Activated CD8-positive, alpha-beta memory T cell treated with anti-CD3 and anti-CD28 coated beads, Interleukin-2, amount 10 ng/mL, durations not matched to agents 7 days and 5 days (primary cell): ENCODE results near the gene ACAP3. TPM values are rescaled to one million over a fixed set of nuclear protein-coding genes. Genes with fewer than 3 reads are reported as not detected.

ENCODE experiments used
- ATAC-seq: fragments of 150-1000 bp; cut with Tn5 transposase; one replicate; pipeline ENCODE4 v1.10.0; 2021; ENCODE audit warnings: moderate library complexity
- CTCF ChIA-PET: fragments of 350-600 bp; sonication (Branson Sonifier 250); formaldehyde crosslinking; loops from one replicate; lab custom pipeline; 2021; ENCODE audit warnings: antibody characterized with exemption; lab: Charles Lee
- DNase-seq: peaks from one replicate; pipeline ENCODE4 v3.0.0-alpha.2; 2020
- H3K27ac Mint-ChIP-seq: one replicate; pipeline ENCODE4 v1.8.0; 2021; ENCODE audit warnings: mild to moderate bottlenecking, mixed read lengths
- H3K27me3 Mint-ChIP-seq: one replicate; pipeline ENCODE4 v1.8.0; 2021; ENCODE audit warnings: mixed read lengths
- H3K36me3 Mint-ChIP-seq: one replicate; pipeline ENCODE4 v1.8.0; 2021; ENCODE audit warnings: mild to moderate bottlenecking, mixed read lengths
- H3K4me1 Mint-ChIP-seq: one replicate; pipeline ENCODE4 v1.8.0; 2021; ENCODE audit warnings: mixed read lengths
- H3K4me3 Mint-ChIP-seq: one replicate; pipeline ENCODE4 v1.8.0; 2021; ENCODE audit warnings: mild to moderate bottlenecking, moderate library complexity, mixed read lengths
- H3K9me3 Mint-ChIP-seq: one replicate; pipeline ENCODE4 v1.8.0; 2022; ENCODE audit warnings: low read depth, mixed read lengths
- total RNA-seq, 2 experiments: library from RNA; stranded (reverse); gene quantifications; one replicate each; pipeline ENCODE4 v1.2.3, GENCODE V29; 2021

The ACAP3 gene
- total RNA-seq, 2 experiments from 2014 or later = 71.7 to 99.9 TPM

GRCh38 chr1:1348420-1349255 is 40.9 kb upstream of the ACAP3 start:
- Mint-ChIP-seq H3K27ac (peak overlapping the region; percentile 24), H3K9me3 (no peaks in the 10 kb centered on the region), H3K4me1 (peaks cover 23% of the 10 kb centered on the region), H3K27me3 (peaks cover 18% of the 10 kb centered on the region), H3K4me3 (peak overlapping the region; percentile 71), H3K36me3 (no peaks in the 10 kb centered on the region)
- CTCF ChIA-PET = interaction anchor here (1.0 to 1.9 kb wide), 7 partner anchors 23 to 227 kb away, joined by 3 to 16 read pairs (median 6); partner anchors contain the start of genes AURKAIP1 and CCNL2
- ATAC-seq (peak; percentile 50), DNase-seq (no peak)

- DNase-seq (no peak), ATAC-seq (no peak)
- CTCF ChIA-PET = interaction anchor here (1.0 to 1.9 kb wide), 7 partner anchors 23 to 226 kb away, joined by 3 to 16 read pairs (median 6); partner anchors contain the start of genes AURKAIP1 and CCNL2
- Mint-ChIP-seq H3K4me3 (peak overlapping the region; percentile 71), H3K27me3 (peaks cover 10% of the 10 kb centered on the region), H3K9me3 (no peaks in the 10 kb centered on the region), H3K36me3 (no peaks in the 10 kb centered on the region), H3K4me1 (peaks cover 23% of the 10 kb centered on the region), H3K27ac (no peak overlapping the region)
These were observed 40.1 kb upstream of the ACAP3 start for GRCh38 chr1:1347663-1348419.

GRCh38 chr1:1347026-1347595 is 39.4 kb upstream of the ACAP3 start:
- Mint-ChIP-seq H3K9me3 (no peaks in the 10 kb centered on the region), H3K27ac (no peak overlapping the region), H3K27me3 (peaks cover 3% of the 10 kb centered on the region), H3K4me1 (peaks cover 19% of the 10 kb centered on the region), H3K36me3 (no peaks in the 10 kb centered on the region), H3K4me3 (peak overlapping the region; percentile 71)
- ATAC-seq (no peak), DNase-seq (no peak)
- CTCF ChIA-PET = interaction anchor here (1.1 to 1.9 kb wide), 4 partner anchors 24 to 52 kb away, joined by 5 to 16 read pairs (median 8); partner anchors contain the start of gene CCNL2

GRCh38 chr1:1346501-1346890 is 38.8 kb upstream of the ACAP3 start:
- CTCF ChIA-PET = interaction anchor here (1.8 kb wide), 1 partner anchor 25 kb away, joined by 10 read pairs; no protein-coding TSS in a partner anchor
- Mint-ChIP-seq H3K4me3 (no peak overlapping the region), H3K9me3 (no peaks in the 10 kb centered on the region), H3K27ac (no peak overlapping the region), H3K4me1 (peaks cover 19% of the 10 kb centered on the region), H3K27me3 (no peaks in the 10 kb centered on the region), H3K36me3 (peaks cover under 1% of the 10 kb centered on the region)
- DNase-seq (no peak), ATAC-seq (no peak)

- Mint-ChIP-seq H3K4me3 (no peak overlapping the region), H3K27me3 (no peaks in the 10 kb centered on the region), H3K9me3 (peaks cover under 1% of the 10 kb centered on the region), H3K36me3 (peaks cover 5% of the 10 kb centered on the region), H3K27ac (no peak overlapping the region), H3K4me1 (peaks cover 19% of the 10 kb centered on the region)
- DNase-seq = no peak
- CTCF ChIA-PET = interaction anchor here (1.8 kb wide), 1 partner anchor 26 kb away, joined by 10 read pairs; no protein-coding TSS in a partner anchor
- ATAC-seq = no peak
These were observed 38.2 kb upstream of the ACAP3 start for GRCh38 chr1:1345860-1346500.

- H3K27me3 Mint-ChIP-seq = no peaks in the 10 kb centered on the region
- no peak overlapping the region for H3K4me3 Mint-ChIP-seq
- peaks cover 19% of the 10 kb centered on the region for H3K4me1 Mint-ChIP-seq
- DNase-seq (no peak), ATAC-seq (no peak)
- H3K27ac Mint-ChIP-seq = no peak overlapping the region
- CTCF ChIA-PET = interaction anchor here (1.8 kb wide), 1 partner anchor 26 kb away, joined by 10 read pairs; no protein-coding TSS in a partner anchor
- peaks cover 3% of the 10 kb centered on the region for H3K9me3 Mint-ChIP-seq
- peaks cover 11% of the 10 kb centered on the region for H3K36me3 Mint-ChIP-seq
These were observed 37.7 kb upstream of the ACAP3 start for GRCh38 chr1:1345384-1345783.

- Mint-ChIP-seq H3K36me3 (peaks cover 12% of the 10 kb centered on the region), H3K27ac (no peak overlapping the region), H3K27me3 (no peaks in the 10 kb centered on the region), H3K4me3 (no peak overlapping the region), H3K9me3 (peaks cover 3% of the 10 kb centered on the region), H3K4me1 (peaks cover 19% of the 10 kb centered on the region)
- CTCF ChIA-PET = interaction anchor here (0.6 kb wide), 1 partner anchor 76 kb away, joined by 3 read pairs; no protein-coding TSS in a partner anchor
- DNase-seq (peak; percentile 59), ATAC-seq (no peak)
These were observed 37.1 kb upstream of the ACAP3 start for GRCh38 chr1:1344655-1345361.

GRCh38 chr1:1343811-1344421 is 36.2 kb upstream of the ACAP3 start:
- Mint-ChIP-seq H3K27ac (no peak overlapping the region), H3K4me1 (peaks cover 19% of the 10 kb centered on the region), H3K4me3 (no peak overlapping the region), H3K36me3 (peaks cover 12% of the 10 kb centered on the region), H3K27me3 (no peaks in the 10 kb centered on the region), H3K9me3 (peaks cover 3% of the 10 kb centered on the region)
- no peak for ATAC-seq
- CTCF ChIA-PET = interaction anchor here (1.4 kb wide), 1 partner anchor 28 kb away, joined by 4 read pairs; no protein-coding TSS in a partner anchor
- DNase-seq = no peak

- peaks cover 12% of the 10 kb centered on the region for H3K36me3 Mint-ChIP-seq
- peaks cover 3% of the 10 kb centered on the region for H3K9me3 Mint-ChIP-seq
- peaks cover 14% of the 10 kb centered on the region for H3K4me1 Mint-ChIP-seq
- ATAC-seq = no peak
- H3K4me3 Mint-ChIP-seq = no peak overlapping the region
- CTCF ChIA-PET = interaction anchor here (1.4 kb wide), 1 partner anchor 29 kb away, joined by 4 read pairs; no protein-coding TSS in a partner anchor
- DNase-seq = no peak
- no peaks in the 10 kb centered on the region for H3K27me3 Mint-ChIP-seq
- H3K27ac Mint-ChIP-seq = no peak overlapping the region
These were observed 34.9 kb upstream of the ACAP3 start for GRCh38 chr1:1342584-1343115.

- CTCF ChIA-PET = no interaction called here
- ATAC-seq (no peak), DNase-seq (no peak)
- peaks cover 3% of the 10 kb centered on the region for H3K9me3 Mint-ChIP-seq
- peaks cover 10% of the 10 kb centered on the region for H3K4me1 Mint-ChIP-seq
- H3K36me3 Mint-ChIP-seq = peaks cover 12% of the 10 kb centered on the region
- H3K4me3 Mint-ChIP-seq = no peak overlapping the region
- no peaks in the 10 kb centered on the region for H3K27me3 Mint-ChIP-seq
- H3K27ac Mint-ChIP-seq = no peak overlapping the region
These were observed 34.4 kb upstream of the ACAP3 start for GRCh38 chr1:1342061-1342562.

GRCh38 chr1:1341549-1342021 is 33.9 kb upstream of the ACAP3 start:
- no peak overlapping the region for H3K27ac Mint-ChIP-seq
- ATAC-seq (no peak), DNase-seq (no peak)
- H3K4me1 Mint-ChIP-seq = peaks cover 4% of the 10 kb centered on the region
- H3K27me3 Mint-ChIP-seq = no peaks in the 10 kb centered on the region
- H3K9me3 Mint-ChIP-seq = peaks cover 3% of the 10 kb centered on the region
- H3K4me3 Mint-ChIP-seq = no peak overlapping the region
- CTCF ChIA-PET = no interaction called here
- H3K36me3 Mint-ChIP-seq = peaks cover 12% of the 10 kb centered on the region
